ENCODE results near the gene ARL13B. TPM values are rescaled to one million over a fixed set of nuclear protein-coding genes. Genes with fewer than 3 reads are reported as not detected.

Gene ARL13B
- total RNA-seq, 1 donor from 2014 or later, result 6.7 TPM

DNA sequence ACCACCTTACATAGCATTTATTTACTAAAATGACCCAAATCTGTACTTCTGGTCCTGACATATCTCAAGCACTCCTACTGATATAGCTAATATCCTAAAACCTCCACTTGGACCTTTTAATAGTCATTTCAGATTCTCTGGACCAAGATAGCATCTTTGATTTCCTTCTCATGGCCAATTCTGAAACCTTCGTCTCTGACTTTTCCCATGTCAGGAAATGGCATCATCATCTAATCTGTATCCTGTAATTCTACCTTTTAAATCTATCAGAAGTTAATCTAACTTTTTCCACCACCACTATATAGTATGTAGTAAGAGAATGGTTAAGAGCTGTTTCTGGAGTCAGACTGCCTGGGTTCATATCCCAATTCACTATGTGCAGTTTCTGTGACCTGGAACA is 32.2 kb downstream of the ARL13B start:
- H3K4me3 ChIP-seq (ENCODE audit: low read depth, low read length), result no peak overlapping the region
- TF ChIP-seq, protein P1, sequence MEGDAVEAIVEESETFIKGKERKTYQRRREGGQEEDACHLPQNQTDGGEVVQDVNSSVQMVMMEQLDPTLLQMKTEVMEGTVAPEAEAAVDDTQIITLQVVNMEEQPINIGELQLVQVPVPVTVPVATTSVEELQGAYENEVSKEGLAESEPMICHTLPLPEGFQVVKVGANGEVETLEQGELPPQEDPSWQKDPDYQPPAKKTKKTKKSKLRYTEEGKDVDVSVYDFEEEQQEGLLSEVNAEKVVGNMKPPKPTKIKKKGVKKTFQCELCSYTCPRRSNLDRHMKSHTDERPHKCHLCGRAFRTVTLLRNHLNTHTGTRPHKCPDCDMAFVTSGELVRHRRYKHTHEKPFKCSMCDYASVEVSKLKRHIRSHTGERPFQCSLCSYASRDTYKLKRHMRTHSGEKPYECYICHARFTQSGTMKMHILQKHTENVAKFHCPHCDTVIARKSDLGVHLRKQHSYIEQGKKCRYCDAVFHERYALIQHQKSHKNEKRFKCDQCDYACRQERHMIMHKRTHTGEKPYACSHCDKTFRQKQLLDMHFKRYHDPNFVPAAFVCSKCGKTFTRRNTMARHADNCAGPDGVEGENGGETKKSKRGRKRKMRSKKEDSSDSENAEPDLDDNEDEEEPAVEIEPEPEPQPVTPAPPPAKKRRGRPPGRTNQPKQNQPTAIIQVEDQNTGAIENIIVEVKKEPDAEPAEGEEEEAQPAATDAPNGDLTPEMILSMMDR (conservative IDR thresholded peaks at IDR 0.05; ENCODE audit: low read depth, low read length), result no peak
- no peak for DNase-seq (ENCODE audit: low read depth)

DNA sequence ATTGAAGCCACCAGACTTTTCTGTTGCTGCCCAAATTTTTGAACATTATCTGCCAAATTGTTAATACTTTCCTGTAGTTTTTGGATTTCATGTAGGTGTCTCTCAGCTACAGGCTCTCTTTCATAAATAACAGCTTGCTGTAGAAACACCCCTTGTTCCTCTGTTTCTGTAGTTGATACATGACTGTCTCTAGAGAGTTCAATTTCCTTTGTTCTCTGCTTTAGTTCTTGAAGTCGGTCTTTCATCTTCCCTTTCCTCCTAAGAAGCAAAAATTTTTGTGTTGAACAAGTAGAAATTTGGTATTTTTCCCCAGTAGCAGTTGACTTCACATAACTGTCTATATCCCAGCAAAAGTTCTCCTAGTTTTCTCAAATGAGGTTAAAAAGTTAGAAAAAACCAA is 35.1 kb downstream of the ARL13B start:
- H3K4me3 ChIP-seq (ENCODE audit: low read depth, low read length), result no peak overlapping the region
- no peak for DNase-seq (ENCODE audit: low read depth)
- TF ChIP-seq, protein P1 (conservative IDR thresholded peaks at IDR 0.05; ENCODE audit: low read depth, low read length), result no peak

DNA sequence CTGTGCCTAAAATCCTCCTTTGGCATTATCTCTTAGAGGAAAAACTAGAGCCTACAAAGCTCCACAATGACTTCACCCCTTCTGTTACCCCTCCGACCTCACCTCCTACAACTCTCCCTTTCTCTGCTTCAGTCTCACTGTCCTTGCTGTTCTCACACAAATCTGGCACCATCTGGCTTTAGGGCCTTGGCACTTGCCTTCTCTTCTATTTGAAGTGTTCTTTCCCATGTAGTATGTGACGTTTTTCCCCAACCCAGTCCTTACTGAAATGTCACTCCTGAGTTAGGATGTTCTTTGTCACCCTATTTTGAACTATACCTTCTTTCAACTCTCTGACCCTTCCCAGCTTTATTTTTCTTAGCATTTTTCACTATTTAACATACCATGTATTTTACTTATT is 39.7 kb downstream of the ARL13B start:
- no peak overlapping the region for H3K4me3 ChIP-seq (ENCODE audit: low read depth, low read length)
- TF ChIP-seq, protein P1 (conservative IDR thresholded peaks at IDR 0.05; ENCODE audit: low read depth, low read length), result no peak
- no peak for DNase-seq (ENCODE audit: low read depth)

DNA sequence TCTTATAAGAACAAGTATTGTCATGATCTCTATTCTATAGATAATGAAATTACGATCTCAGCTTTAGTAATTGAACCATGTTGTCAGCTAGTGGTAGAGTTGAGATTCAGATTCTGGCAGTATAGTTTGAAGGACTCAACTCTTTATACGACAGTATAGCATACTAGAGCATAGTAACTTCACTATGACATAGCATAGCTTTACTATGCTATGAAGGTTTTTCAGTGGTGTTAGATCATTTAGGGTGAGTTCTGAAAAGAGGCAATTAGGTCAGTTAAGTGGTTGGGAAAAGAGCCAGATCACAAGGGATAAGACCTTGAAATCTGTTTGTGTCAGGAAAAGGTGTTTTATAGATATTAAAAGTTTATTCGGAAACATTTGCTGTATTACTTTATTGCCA is 40.3 kb downstream of the ARL13B start:
- no peak overlapping the region for H3K4me3 ChIP-seq (ENCODE audit: low read depth, low read length)
- DNase-seq (ENCODE audit: low read depth), result no peak
- TF ChIP-seq, protein P1 (conservative IDR thresholded peaks at IDR 0.05; ENCODE audit: low read depth, low read length), result no peak

DNA sequence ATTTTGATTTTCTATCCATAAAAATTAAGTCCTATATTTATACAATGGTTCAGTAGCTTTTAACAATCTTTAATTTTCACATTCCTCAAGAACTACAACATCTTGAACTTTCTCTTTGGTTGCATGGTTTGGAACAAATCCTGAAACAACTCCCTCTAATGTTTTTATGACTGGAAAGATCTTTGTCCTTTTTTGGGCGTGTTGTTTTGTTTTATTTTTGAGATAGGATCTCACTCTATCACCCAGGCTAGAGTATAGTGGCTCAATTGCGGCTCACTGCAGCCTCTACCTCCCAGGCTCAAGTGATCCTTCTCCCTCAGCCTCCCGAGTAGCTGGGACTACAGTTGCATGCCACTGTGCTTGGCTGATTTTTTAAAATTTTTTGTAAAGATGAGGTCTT is 44.4 kb downstream of the ARL13B start:
- TF ChIP-seq, protein P1 (conservative IDR thresholded peaks at IDR 0.05; ENCODE audit: low read depth, low read length), result no peak
- no peak for DNase-seq (ENCODE audit: low read depth)

DNA sequence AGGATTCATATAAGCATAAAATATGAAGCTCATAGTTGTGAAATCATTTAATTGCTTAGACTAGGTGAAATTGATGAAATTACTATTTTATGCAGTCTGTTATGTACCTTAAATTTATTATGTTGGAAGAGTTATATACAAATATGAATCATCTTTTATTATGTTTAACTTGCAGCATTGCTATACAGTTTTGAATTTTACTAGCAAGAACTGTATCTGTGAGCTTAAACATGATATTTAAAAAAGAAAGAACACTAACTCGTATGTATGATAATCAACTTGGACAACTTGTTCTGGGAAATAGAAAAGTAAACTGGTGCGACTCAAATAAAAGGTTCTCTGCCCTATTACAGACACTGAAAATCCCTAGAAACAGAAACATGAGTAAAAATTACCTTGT is 46.7 kb downstream of the ARL13B start:
- H3K4me3 ChIP-seq (ENCODE audit: low read depth, low read length), result no peak overlapping the region
- DNase-seq (ENCODE audit: low read depth), result no peak
- TF ChIP-seq, protein P1 (conservative IDR thresholded peaks at IDR 0.05; ENCODE audit: low read depth, low read length), result no peak

More for the DNA sequence above, 44.4 kb downstream of the ARL13B start:
- no peak overlapping the region for H3K4me3 ChIP-seq (ENCODE audit: low read depth, low read length)

DNA sequence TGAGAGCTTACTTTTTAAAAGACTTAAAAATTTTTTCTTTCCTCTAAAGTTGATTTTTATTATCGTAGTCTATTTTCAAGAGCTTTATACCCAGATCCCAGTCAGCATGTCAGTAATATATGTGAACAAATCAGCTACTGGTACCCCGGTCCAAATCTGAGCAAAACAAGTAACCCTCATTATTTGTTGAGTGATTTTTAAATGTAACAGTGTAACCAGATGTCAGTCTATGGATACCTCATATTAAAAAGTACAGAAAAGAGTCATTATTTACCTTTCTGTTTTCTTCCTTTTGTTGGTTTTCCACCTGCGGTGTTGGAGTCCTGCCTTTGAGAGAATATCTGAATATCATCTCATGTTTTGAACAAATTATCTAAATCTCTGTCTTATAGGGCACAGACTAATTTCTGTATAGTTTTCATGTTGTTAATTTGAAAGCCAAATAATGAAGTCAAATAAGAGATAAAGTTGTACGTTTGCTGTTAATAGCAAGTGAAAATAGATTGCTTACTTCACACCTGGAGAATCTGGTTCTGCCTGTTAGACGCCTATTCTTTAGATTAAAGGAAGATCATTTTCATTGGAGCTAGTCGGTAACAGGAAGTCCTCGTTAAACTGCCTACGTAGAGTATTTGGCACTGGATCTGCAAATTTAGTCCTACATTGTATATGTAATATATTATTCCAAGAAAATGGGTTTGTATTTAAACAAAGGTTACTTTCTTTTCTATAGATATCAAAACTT is 48.3 kb downstream of the ARL13B start, which contains the start of gene STX19:
STX19 (minus strand) TSS at position 505 of the 745 bp plus-strand sequence. CDS start 13,328 bp downstream, outside the sequence.
- DNase-seq (ENCODE audit: low read depth), result no peak
- TF ChIP-seq, protein P1 (conservative IDR thresholded peaks at IDR 0.05; ENCODE audit: low read depth, low read length), result no peak
- no peak within 1 kb of the TSS for H3K4me3 ChIP-seq (ENCODE audit: low read depth, low read length)

All from epithelial cell of proximal tubule (primary cell).